ENCODE results near the gene KIAA1328. TPM values are rescaled to one million over a fixed set of nuclear protein-coding genes. Genes with fewer than 3 reads are reported as not detected.

Gene KIAA1328
- 14.0 and 15.5 TPM in 2 replicates for total RNA-seq (2014; rRNA removed; shearing (Covaris generic); ENCODE audit: low replicate concordance)

DNA sequence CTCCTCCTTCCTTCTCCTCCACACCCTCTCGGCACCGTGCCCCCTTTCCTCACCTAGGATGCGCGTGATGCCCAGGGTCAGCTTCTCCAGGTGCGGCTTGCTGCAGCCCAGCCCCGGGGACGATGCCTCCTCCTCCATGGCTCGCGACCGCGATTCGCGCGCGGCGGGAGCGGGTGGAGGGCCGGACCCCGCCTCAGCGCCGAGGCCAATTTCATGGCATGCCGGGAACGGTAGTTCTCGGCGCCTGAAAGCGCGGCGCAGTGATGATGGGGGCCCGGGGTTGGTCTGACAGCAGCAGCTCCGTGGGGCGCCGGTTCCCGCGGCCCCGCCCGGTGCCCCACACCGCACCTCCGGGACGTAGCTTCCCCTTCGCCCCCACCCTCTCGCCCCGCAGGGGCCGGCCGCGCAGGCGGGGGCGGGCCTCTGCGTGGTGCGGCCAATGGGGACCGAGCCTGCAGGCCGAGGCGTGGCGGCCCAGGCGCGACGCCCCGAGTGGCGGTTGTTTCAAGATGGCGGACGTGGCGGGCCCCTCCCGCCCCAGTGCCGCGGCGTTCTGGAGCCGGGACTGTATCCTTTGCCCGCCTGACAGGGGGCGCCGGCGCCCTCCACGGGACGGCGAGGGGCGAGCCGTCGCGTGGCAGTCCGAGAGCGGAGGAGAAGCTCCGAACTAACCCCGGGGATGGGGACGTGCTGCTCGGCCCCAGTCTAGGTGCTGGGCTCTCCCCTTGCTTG is at the start of gene KIAA1328, which contains the start of gene TPGS2:
Gene KIAA1328 (plus strand): TSS at position 498 of the 732 bp plus-strand sequence. CDS start 12 bp downstream, at position 510.
Gene TPGS2 (minus strand): TSS at position 373 of the 732 bp plus-strand sequence. CDS start 235 bp downstream, at position 138.
- peak within 1 kb of the TSS; percentile 69 for H3K27ac ChIP-seq (ENCODE audit: low read length)
- peak within 1 kb of the TSS; percentile 85 for H3K4me2 ChIP-seq (ENCODE audit: low read depth, low read length, poor library complexity, severe bottlenecking)
- peak within 1 kb of the TSS; percentile 73 for H2AFZ ChIP-seq (ENCODE audit: low read length)
- peak; percentile 95 for DNase-seq
- H3K79me2 ChIP-seq (ENCODE audit: low read length) = peaks cover 79% of the 10 kb centered on the region
- H3K4me1 ChIP-seq (ENCODE audit: low read length) = peaks cover 43% of the 10 kb centered on the region
- peaks cover 19% of the 10 kb centered on the region; the same call in 1 of the 2 replicates for H3K36me3 ChIP-seq (ENCODE audit: insufficient read depth, low read length)
- no peaks in the 10 kb centered on the region for H4K20me1 ChIP-seq (ENCODE audit: insufficient read depth, low read depth, low read length)
- peak within 1 kb of the TSS; percentile 81 for H3K4me3 ChIP-seq (ENCODE audit: low read length)
- H3K9ac ChIP-seq (ENCODE audit: low read length) = peak within 1 kb of the TSS; percentile 86
- no peaks in the 10 kb centered on the region for H3K9me3 ChIP-seq (ENCODE audit: low read length)
- H3K27me3 ChIP-seq (ENCODE audit: low read length) = no peaks in the 10 kb centered on the region
- no peaks in the 10 kb centered on the region for H3K9me2 ChIP-seq (replicated peaks; ENCODE audit: insufficient read depth, low read length)

DNA sequence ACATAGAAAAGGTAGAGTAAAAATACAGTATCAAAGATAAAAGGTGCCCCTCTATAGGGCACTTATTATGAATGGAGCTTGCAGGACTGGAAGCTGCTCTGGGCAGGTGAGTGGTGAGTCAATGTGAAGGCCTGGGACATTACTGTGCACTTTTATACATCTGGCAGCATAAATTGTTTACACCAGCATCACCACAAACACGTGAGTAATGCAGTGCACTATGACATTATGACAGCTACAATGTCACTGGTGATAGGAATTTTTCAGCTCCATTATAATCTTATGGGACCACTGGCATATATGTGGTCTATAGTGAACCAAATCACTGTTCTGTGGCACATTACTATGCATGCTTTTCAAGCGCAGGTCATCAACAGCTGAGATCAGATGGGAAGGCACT is 48.2 kb upstream of the KIAA1328 start:
- Histone ChIP-seq H3K79me2 (ENCODE audit: low read length) (no peaks in the 10 kb centered on the region), H3K4me3 (ENCODE audit: low read length) (no peak overlapping the region), H3K36me3 (ENCODE audit: insufficient read depth, low read length) (no peaks in the 10 kb centered on the region), H3K4me1 (ENCODE audit: low read length) (no peaks in the 10 kb centered on the region), H3K27ac (ENCODE audit: low read length) (no peak overlapping the region), H3K9ac (ENCODE audit: low read length) (no peak overlapping the region), H4K20me1 (ENCODE audit: insufficient read depth, low read depth, low read length) (no peaks in the 10 kb centered on the region), H3K9me3 (ENCODE audit: low read length) (no peaks in the 10 kb centered on the region), H3K4me2 (ENCODE audit: low read depth, low read length, poor library complexity, severe bottlenecking) (no peak overlapping the region), H3K9me2 (replicated peaks; ENCODE audit: insufficient read depth, low read length) (no peaks in the 10 kb centered on the region), H3K27me3 (ENCODE audit: low read length) (no peaks in the 10 kb centered on the region), H2AFZ (ENCODE audit: low read length) (no peak overlapping the region)
- no peak for DNase-seq

DNA sequence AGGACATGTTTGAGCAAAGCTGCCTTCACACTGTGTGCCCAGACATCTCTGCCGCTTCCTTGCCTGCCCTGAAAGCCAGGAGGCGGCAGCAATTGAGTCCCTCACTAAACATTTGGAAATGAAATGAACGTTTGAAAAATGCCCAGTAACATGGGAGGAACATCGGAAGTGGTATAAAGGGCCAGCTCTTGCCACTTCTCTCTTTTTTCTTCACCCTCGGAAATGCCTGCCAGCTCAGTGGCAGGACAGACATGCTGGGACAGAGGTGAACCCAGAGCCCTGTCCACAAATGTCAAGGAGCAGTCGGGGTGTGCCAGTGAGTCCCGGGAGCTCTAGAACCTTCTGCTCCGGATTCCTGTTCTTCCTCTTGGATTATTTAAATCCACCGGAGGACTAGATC is 46.2 kb upstream of the KIAA1328 start:
- Histone ChIP-seq H3K9me2 (replicated peaks; ENCODE audit: insufficient read depth, low read length) (no peaks in the 10 kb centered on the region), H3K4me1 (ENCODE audit: low read length) (no peaks in the 10 kb centered on the region), H3K9me3 (ENCODE audit: low read length) (no peaks in the 10 kb centered on the region), H3K36me3 (ENCODE audit: insufficient read depth, low read length) (no peaks in the 10 kb centered on the region), H3K4me3 (ENCODE audit: low read length) (no peak overlapping the region), H3K27ac (ENCODE audit: low read length) (no peak overlapping the region), H3K4me2 (ENCODE audit: low read depth, low read length, poor library complexity, severe bottlenecking) (no peak overlapping the region), H3K79me2 (ENCODE audit: low read length) (no peaks in the 10 kb centered on the region), H2AFZ (ENCODE audit: low read length) (no peak overlapping the region), H3K9ac (ENCODE audit: low read length) (no peak overlapping the region), H3K27me3 (ENCODE audit: low read length) (no peaks in the 10 kb centered on the region), H4K20me1 (ENCODE audit: insufficient read depth, low read depth, low read length) (no peaks in the 10 kb centered on the region)
- no peak for DNase-seq

DNA sequence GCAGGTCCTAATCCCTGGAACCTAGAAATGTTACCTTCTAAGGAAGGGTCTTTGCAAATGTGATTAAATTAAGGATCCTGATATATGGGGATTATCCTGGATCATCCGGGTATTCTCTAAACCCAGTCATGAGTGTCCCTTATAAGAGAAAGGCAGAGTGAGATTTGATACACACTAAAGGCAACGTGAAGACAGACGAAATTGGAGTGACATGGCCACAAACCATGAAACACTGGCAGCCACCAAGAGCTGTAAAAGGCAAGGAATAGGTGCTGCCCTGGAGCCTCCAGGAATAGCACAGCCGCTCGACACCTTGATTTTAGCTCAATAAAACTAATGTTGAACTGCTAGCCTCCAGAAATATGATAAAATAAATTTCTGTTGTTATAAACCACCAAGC is 45.1 kb upstream of the KIAA1328 start:
- Histone ChIP-seq H3K9me2 (replicated peaks; ENCODE audit: insufficient read depth, low read length) (no peaks in the 10 kb centered on the region), H3K79me2 (ENCODE audit: low read length) (no peaks in the 10 kb centered on the region), H2AFZ (ENCODE audit: low read length) (no peak overlapping the region), H3K4me1 (ENCODE audit: low read length) (no peaks in the 10 kb centered on the region), H3K9ac (ENCODE audit: low read length) (no peak overlapping the region), H4K20me1 (ENCODE audit: insufficient read depth, low read depth, low read length) (no peaks in the 10 kb centered on the region), H3K9me3 (ENCODE audit: low read length) (no peaks in the 10 kb centered on the region), H3K27me3 (ENCODE audit: low read length) (no peaks in the 10 kb centered on the region), H3K36me3 (ENCODE audit: insufficient read depth, low read length) (no peaks in the 10 kb centered on the region), H3K4me2 (ENCODE audit: low read depth, low read length, poor library complexity, severe bottlenecking) (no peak overlapping the region), H3K27ac (ENCODE audit: low read length) (no peak overlapping the region), H3K4me3 (ENCODE audit: low read length) (no peak overlapping the region)
- no peak for DNase-seq

DNA sequence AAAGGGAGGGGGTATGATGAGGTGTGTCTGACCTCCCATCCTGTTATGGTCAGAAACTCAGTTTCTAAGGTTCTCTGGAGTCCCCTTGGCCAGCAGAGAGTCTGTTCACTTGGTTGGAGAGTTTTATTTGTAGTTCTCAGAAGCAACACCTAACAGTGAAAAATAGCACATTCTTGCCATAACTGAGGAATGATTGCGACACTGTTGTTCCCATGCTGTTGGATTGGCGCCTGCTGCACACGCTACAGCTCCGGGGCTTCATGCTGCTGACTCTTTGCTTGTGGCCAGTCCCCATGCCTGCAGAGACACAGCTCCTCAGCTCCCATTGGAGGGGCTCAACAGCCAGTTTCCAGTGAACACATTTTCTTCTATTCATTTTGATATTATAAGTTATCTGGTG is 42.2 kb upstream of the KIAA1328 start:
- no peaks in the 10 kb centered on the region; the same call in 1 of the 2 replicates for H3K9me3 ChIP-seq (ENCODE audit: low read length)
- H3K4me1 ChIP-seq (ENCODE audit: low read length) = no peaks in the 10 kb centered on the region
- peaks cover 13% of the 10 kb centered on the region for H3K36me3 ChIP-seq (ENCODE audit: insufficient read depth, low read length)
- no peak overlapping the region for H3K4me2 ChIP-seq (ENCODE audit: low read depth, low read length, poor library complexity, severe bottlenecking)
- H3K27me3 ChIP-seq (ENCODE audit: low read length) = no peaks in the 10 kb centered on the region
- no peaks in the 10 kb centered on the region for H3K79me2 ChIP-seq (ENCODE audit: low read length)
- H2AFZ ChIP-seq (ENCODE audit: low read length) = no peak overlapping the region
- H3K27ac ChIP-seq (ENCODE audit: low read length) = no peak overlapping the region
- H3K9me2 ChIP-seq (replicated peaks; ENCODE audit: insufficient read depth, low read length) = no peaks in the 10 kb centered on the region
- no peak for DNase-seq
- no peak overlapping the region for H3K4me3 ChIP-seq (ENCODE audit: low read length)
- H3K9ac ChIP-seq (ENCODE audit: low read length) = no peak overlapping the region
- no peaks in the 10 kb centered on the region for H4K20me1 ChIP-seq (ENCODE audit: insufficient read depth, low read depth, low read length)

DNA sequence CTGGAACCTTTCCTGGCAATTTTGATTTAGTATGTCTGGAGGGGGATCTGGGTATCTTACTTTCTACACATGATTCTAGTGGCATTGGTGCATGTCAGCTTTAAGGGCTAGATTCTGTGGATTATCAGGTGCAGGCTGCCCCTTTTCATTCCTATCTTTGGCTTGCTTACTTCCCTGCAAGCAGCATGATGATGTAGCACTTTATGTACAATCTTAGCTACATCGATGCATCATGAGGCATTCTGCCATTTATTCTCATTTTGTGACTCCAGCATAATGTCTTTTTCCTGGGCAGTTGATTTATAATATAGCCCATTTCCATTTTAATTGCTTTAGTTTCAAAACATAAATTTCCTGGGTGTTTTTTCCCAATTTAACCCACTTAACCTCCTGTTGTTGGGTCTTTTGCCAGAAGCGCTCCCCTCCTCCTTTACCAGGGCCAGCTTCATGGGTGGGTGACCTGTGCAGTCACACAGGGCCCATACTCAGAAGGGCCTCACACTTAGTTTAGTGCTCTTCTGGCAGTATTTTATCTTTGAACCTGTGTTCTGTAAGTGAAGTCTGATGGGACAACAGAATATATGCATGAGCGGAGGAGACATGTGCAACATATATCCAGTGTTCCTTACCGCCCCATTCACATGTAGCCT is 36.2 kb upstream of the KIAA1328 start:
- Histone ChIP-seq H2AFZ (ENCODE audit: low read length) (no peak overlapping the region), H3K4me2 (ENCODE audit: low read depth, low read length, poor library complexity, severe bottlenecking) (no peak overlapping the region), H3K9me2 (replicated peaks; ENCODE audit: insufficient read depth, low read length) (no peaks in the 10 kb centered on the region), H3K79me2 (ENCODE audit: low read length) (no peaks in the 10 kb centered on the region), H3K4me1 (ENCODE audit: low read length) (no peaks in the 10 kb centered on the region), H3K9me3 (ENCODE audit: low read length) (no peaks in the 10 kb centered on the region; the same call in 1 of the 2 replicates), H3K27me3 (ENCODE audit: low read length) (no peaks in the 10 kb centered on the region), H3K36me3 (ENCODE audit: insufficient read depth, low read length) (peaks cover 48% of the 10 kb centered on the region), H3K27ac (ENCODE audit: low read length) (no peak overlapping the region), H3K9ac (ENCODE audit: low read length) (no peak overlapping the region), H4K20me1 (ENCODE audit: insufficient read depth, low read depth, low read length) (no peaks in the 10 kb centered on the region), H3K4me3 (ENCODE audit: low read length) (no peak overlapping the region)
- no peak for DNase-seq

DNA sequence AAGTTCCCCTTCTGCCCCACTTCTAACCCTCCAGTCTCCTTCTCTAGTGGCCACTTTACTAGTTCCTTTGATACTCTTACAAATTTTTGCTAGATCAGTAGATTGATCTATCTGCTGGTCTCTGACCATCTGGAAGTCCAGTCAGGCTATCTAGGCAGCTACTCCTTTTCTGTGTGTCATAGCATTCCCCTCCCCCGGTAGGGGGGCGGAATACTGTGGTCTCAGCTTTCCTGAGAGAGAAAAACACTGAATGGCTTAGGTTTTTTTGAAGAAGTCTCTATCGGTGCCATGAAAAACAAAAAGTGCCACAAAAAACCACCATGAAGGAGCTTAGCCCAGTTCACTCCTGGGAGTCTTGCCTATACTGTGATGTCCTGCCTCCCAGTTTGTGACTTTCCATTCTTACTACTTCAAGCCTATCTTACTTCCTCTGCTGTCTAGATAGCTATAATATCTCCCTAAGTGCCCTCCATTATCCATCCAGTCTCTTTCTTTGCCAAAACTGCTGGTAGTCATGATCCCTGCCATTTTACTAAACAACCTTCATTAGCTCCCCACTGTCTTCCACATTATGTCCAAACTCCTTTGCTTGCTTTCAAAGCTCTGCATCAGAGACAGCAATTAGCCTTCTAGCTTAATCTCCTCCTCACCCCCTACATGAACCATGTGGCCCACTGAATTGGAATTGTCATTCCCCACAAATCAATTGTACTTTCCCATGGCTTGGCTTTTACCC is 30.0 kb upstream of the KIAA1328 start:
- Histone ChIP-seq H3K9me2 (replicated peaks; ENCODE audit: insufficient read depth, low read length) (no peaks in the 10 kb centered on the region), H3K27ac (ENCODE audit: low read length) (no peak overlapping the region), H3K9me3 (ENCODE audit: low read length) (no peaks in the 10 kb centered on the region), H2AFZ (ENCODE audit: low read length) (no peak overlapping the region), H3K36me3 (ENCODE audit: insufficient read depth, low read length) (peaks cover 50% of the 10 kb centered on the region; the same call in 1 of the 2 replicates), H3K4me2 (ENCODE audit: low read depth, low read length, poor library complexity, severe bottlenecking) (no peak overlapping the region), H3K4me3 (ENCODE audit: low read length) (no peak overlapping the region), H3K4me1 (ENCODE audit: low read length) (no peaks in the 10 kb centered on the region), H3K9ac (ENCODE audit: low read length) (no peak overlapping the region), H4K20me1 (ENCODE audit: insufficient read depth, low read depth, low read length) (no peaks in the 10 kb centered on the region), H3K79me2 (ENCODE audit: low read length) (no peaks in the 10 kb centered on the region), H3K27me3 (ENCODE audit: low read length) (no peaks in the 10 kb centered on the region)
- no peak for DNase-seq

DNA sequence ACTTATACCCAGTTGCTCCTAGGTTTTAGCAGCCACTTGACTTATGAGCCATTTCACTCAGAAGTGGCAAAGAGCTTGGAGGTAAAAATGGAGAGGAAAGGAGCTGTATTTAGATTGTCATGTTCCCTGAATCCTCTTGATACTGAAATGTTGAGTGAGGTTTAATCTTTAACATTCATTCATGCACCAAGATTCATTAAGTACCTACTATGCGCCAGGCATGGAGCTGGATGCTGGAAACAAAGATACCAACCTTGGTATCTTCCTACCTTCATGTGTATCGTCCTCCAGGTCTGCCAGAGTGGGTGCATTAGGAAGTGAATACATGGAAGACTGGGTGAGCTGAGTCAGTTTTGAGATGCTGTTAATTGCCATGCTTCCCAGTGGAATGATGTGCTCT is 23.8 kb upstream of the KIAA1328 start:
- H3K9me3 ChIP-seq (ENCODE audit: low read length) = no peaks in the 10 kb centered on the region
- H3K4me3 ChIP-seq (ENCODE audit: low read length) = no peak overlapping the region
- H3K4me2 ChIP-seq (ENCODE audit: low read depth, low read length, poor library complexity, severe bottlenecking) = no peak overlapping the region
- DNase-seq = no peak
- no peaks in the 10 kb centered on the region for H3K27me3 ChIP-seq (ENCODE audit: low read length)
- peaks cover 8% of the 10 kb centered on the region for H3K4me1 ChIP-seq (ENCODE audit: low read length)
- no peaks in the 10 kb centered on the region; the same call in 1 of the 2 replicates for H4K20me1 ChIP-seq (ENCODE audit: insufficient read depth, low read depth, low read length)
- no peak overlapping the region for H3K27ac ChIP-seq (ENCODE audit: low read length)
- H3K79me2 ChIP-seq (ENCODE audit: low read length) = peaks cover 24% of the 10 kb centered on the region
- no peak overlapping the region for H2AFZ ChIP-seq (ENCODE audit: low read length)
- peaks cover 63% of the 10 kb centered on the region for H3K36me3 ChIP-seq (ENCODE audit: insufficient read depth, low read length)
- no peak overlapping the region for H3K9ac ChIP-seq (ENCODE audit: low read length)
- H3K9me2 ChIP-seq (replicated peaks; ENCODE audit: insufficient read depth, low read length) = no peaks in the 10 kb centered on the region
